H1 (cell line): ENCODE measurements around the gene CYP4F3. TPM values are rescaled to one million over a fixed set of nuclear protein-coding genes. Genes with fewer than 3 reads are reported as not detected.
"Not testable (repeated sequence)": the region's sequence is repeated elsewhere in the genome, so short reads cannot be mapped to it uniquely, and the experiment has no call there.

ENCODE experiments used
- CTCF ChIA-PET: fragments of 300-600 bp; sonication (Branson Sonifier 250); formaldehyde crosslinking; loops from one replicate; lab custom pipeline; 2021; ENCODE audit not compliant: partially characterized antibody; lab: Charles Lee
- POLR2A ChIA-PET: fragments of 300-600 bp; sonication (Branson Sonifier 250); formaldehyde crosslinking; loops from one replicate; lab custom pipeline; 2021; ENCODE audit warnings: inconsistent platforms; ENCODE audit not compliant: partially characterized antibody; lab: Charles Lee
- DNase-seq, 2 experiments: peaks; one replicate each; pipeline versions ENCODE4 v3.0.0 to v3.0.0-alpha.2; 2010 to 2022; ENCODE audit warnings: low spot score in 2 of 2, low read depth in 1 of 2, mixed read lengths in 1 of 2
- FAIRE-seq: peaks from 2 replicates; lab custom pipeline; 2011; peaks lifted over from hg19 to GRCh38; lab: Jason Lieb, UNC
- H2AFZ ChIP-seq: 2 replicates; pipeline ENCODE4 v1.8.1; 2012; ENCODE audit warnings: low read length, inconsistent platforms
- H2AK5ac ChIP-seq: 2 replicates; pipeline ENCODE4 v1.6.1; 2013; ENCODE audit warnings: low read depth, low read length
- H2BK120ac ChIP-seq: replicated peaks from 2 replicates; pipeline ENCODE3; 2013; ENCODE audit warnings: low read depth, low read length, inconsistent platforms
- H2BK12ac ChIP-seq: 2 replicates; pipeline ENCODE4 v1.6.1; 2013; ENCODE audit warnings: low read depth, low read length
- H2BK15ac ChIP-seq: 2 replicates; pipeline ENCODE4 v1.6.1; 2013; ENCODE audit warnings: low read length
- H2BK20ac ChIP-seq: 2 replicates; pipeline ENCODE4 v1.6.1; 2013; ENCODE audit warnings: low read length
- H2BK5ac ChIP-seq: 2 replicates; pipeline ENCODE4 v1.6.1; 2013; ENCODE audit warnings: low read depth, low read length
- H3K14ac ChIP-seq: 2 replicates; pipeline ENCODE4 v1.6.1; 2013; ENCODE audit warnings: inconsistent platforms; ENCODE audit not compliant: insufficient read length
- H3K18ac ChIP-seq: 2 replicates; pipeline ENCODE4 v1.6.1; 2013; ENCODE audit warnings: low read length; ENCODE audit errors: extremely low read depth
- H3K23ac ChIP-seq: 2 replicates; pipeline ENCODE4 v1.6.1; 2013; ENCODE audit warnings: inconsistent platforms; ENCODE audit not compliant: insufficient read length
- H3K23me2 ChIP-seq: 2 replicates; pipeline ENCODE4 v1.6.1; 2013; ENCODE audit warnings: low read depth, low read length
- H3K27ac ChIP-seq: 2 replicates; pipeline ENCODE4 v1.6.1; 2011; ENCODE audit warnings: low read depth, low read length, inconsistent platforms
- H3K27me3 ChIP-seq, 4 experiments: replicated peaks in 1 of 4; 1 replicate in 1 of 4; 2 replicates in 3 of 4; pipeline versions ENCODE4 v1.6.1 to v1.8.1; 2011 to 2013; ENCODE audit warnings: low read length in 3 of 4, mild to moderate bottlenecking in 3 of 4, inconsistent platforms in 2 of 4, mixed read lengths in 2 of 4, moderate library complexity in 1 of 4; ENCODE audit not compliant: control insufficient read depth in 3 of 4, insufficient read depth in 3 of 4; ENCODE audit errors: extremely low read depth in 1 of 4
- H3K36me3 ChIP-seq, 4 experiments: 2 replicates each; pipeline versions ENCODE4 v1.6.1 to v1.8.1; 2011 to 2013; ENCODE audit warnings: mild to moderate bottlenecking in 4 of 4, low read length in 3 of 4, moderate library complexity in 2 of 4, control low read depth in 1 of 4, inconsistent platforms in 1 of 4; ENCODE audit not compliant: insufficient read depth in 4 of 4, control insufficient read depth in 2 of 4
- H3K4ac ChIP-seq: replicated peaks from 2 replicates; pipeline ENCODE3; 2013; ENCODE audit warnings: low read length, low read depth, mixed read lengths, inconsistent platforms; ENCODE audit not compliant: insufficient read length
- H3K4me1 ChIP-seq, 4 experiments: replicated peaks in 1 of 4; 1 replicate in 1 of 4; 2 replicates in 3 of 4; pipeline versions ENCODE4 v1.6.1 to v1.8.1; 2011 to 2013; ENCODE audit warnings: low read length in 3 of 4, inconsistent platforms in 2 of 4, mixed read lengths in 1 of 4; ENCODE audit not compliant: insufficient read depth in 4 of 4, control insufficient read depth in 3 of 4
- H3K4me2 ChIP-seq, 2 experiments: 2 replicates each; pipeline versions ENCODE4 v1.6.1 to v1.8.1; 2011 to 2013; ENCODE audit warnings: low read depth in 2 of 2, low read length in 2 of 2, control low read depth in 1 of 2, inconsistent platforms in 1 of 2, mild to moderate bottlenecking in 1 of 2; ENCODE audit not compliant: insufficient read depth in 1 of 2
- H3K4me3 ChIP-seq, 4 experiments: fragments of 200-600, 300-600 bp in 1 of 4; sonication (generic), shearing (Covaris generic), sonication (Bioruptor Twin) in 1 of 4; 2 replicates each; pipeline versions ENCODE4 v1.5.1 to v1.8.1; 2011 to 2016; ENCODE audit warnings: low read length in 4 of 4, low read depth in 3 of 4, control low read depth in 2 of 4, inconsistent platforms in 2 of 4, mild to moderate bottlenecking in 2 of 4, mixed read lengths in 1 of 4, moderate library complexity in 1 of 4; ENCODE audit not compliant: insufficient read depth in 2 of 4; ENCODE audit errors: extremely low read depth in 1 of 4
- H3K56ac ChIP-seq: replicated peaks from 2 replicates; pipeline ENCODE3; 2013; ENCODE audit warnings: low read depth, mild to moderate bottlenecking, mixed read lengths, low read length, inconsistent platforms; ENCODE audit not compliant: insufficient read length
- H3K79me1 ChIP-seq: 2 replicates; pipeline ENCODE4 v1.6.1; 2013; ENCODE audit warnings: low read depth, low read length, control low read depth
- H3K79me2 ChIP-seq, 2 experiments: 2 replicates each; pipeline versions ENCODE4 v1.6.1 to v1.8.1; 2012 to 2013; ENCODE audit warnings: low read length in 2 of 2, mild to moderate bottlenecking in 2 of 2, inconsistent platforms in 1 of 2; ENCODE audit not compliant: insufficient read depth in 2 of 2, control insufficient read depth in 1 of 2
- H3K9ac ChIP-seq, 4 experiments: replicated peaks in 1 of 4; 1 replicate in 1 of 4; 2 replicates in 3 of 4; pipeline versions ENCODE4 v1.6.1 to v1.8.1; 2011 to 2013; ENCODE audit warnings: low read depth in 3 of 4, low read length in 3 of 4, control low read depth in 2 of 4, mild to moderate bottlenecking in 2 of 4, moderate library complexity in 2 of 4, inconsistent platforms in 1 of 4; ENCODE audit errors: extremely low read depth in 1 of 4
- H3K9me3 ChIP-seq, 2 experiments: 2 replicates each; pipeline versions ENCODE4 v1.6.1 to v1.8.1; 2012 to 2013; ENCODE audit warnings: mild to moderate bottlenecking in 2 of 2, moderate library complexity in 2 of 2, control low read depth in 1 of 2, inconsistent platforms in 1 of 2, low read depth in 1 of 2, low read length in 1 of 2, mixed read lengths in 1 of 2; ENCODE audit not compliant: insufficient read depth in 2 of 2
- H4K20me1 ChIP-seq, 2 experiments: replicated peaks in 1 of 2; 2 replicates each; pipeline versions ENCODE3 to v1.8.1; 2011 to 2013; ENCODE audit warnings: inconsistent platforms in 2 of 2, low read length in 2 of 2, mild to moderate bottlenecking in 1 of 2; ENCODE audit not compliant: insufficient read depth in 2 of 2, control insufficient read depth in 1 of 2
- H4K5ac ChIP-seq: 2 replicates; pipeline ENCODE4 v1.6.1; 2013; ENCODE audit warnings: low read length, low read depth, mixed read lengths, inconsistent platforms; ENCODE audit not compliant: insufficient read length
- H4K8ac ChIP-seq: 2 replicates; pipeline ENCODE4 v1.8.0; 2013; ENCODE audit warnings: mild to moderate bottlenecking, moderate library complexity, low read length, inconsistent platforms; ENCODE audit not compliant: insufficient read depth; ENCODE audit errors: extremely low read depth
- H4K91ac ChIP-seq: replicated peaks from 2 replicates; pipeline ENCODE3; 2013; ENCODE audit warnings: low read length, mixed read lengths, inconsistent platforms; ENCODE audit not compliant: insufficient read length
- WGBS, 2 experiments: shearing (Covaris generic) in 1 of 2; methylation state at CpG; one replicate each; pipeline versions ENCODE4 v1.1.6 to v1.1.7; 2013 to 2015; ENCODE audit warnings: low lambda C conversion rate in 2 of 2, mixed read lengths in 2 of 2, inconsistent platforms in 1 of 2, low coverage in 1 of 2, missing lambda C conversion rate in 1 of 2; ENCODE audit not compliant: insufficient replicate concordance in 2 of 2, insufficient coverage in 1 of 2, insufficient read length in 1 of 2; ENCODE audit errors: extremely low coverage in 1 of 2, missing lambda C conversion rate in 1 of 2; 5-methylcytosine and 5-hydroxymethylcytosine counted together
- polyA plus RNA-seq, 7 experiments: library from polyadenylated mRNA; depleted of rRNA in 3 of 7; stranded (reverse) in 5 of 7; unstranded in 2 of 7; fragments of >200 nt in 5 of 7; fragments of 200-250 nt in 2 of 7; gene quantifications; 1 replicate in 5 of 7; 2 replicates in 1 of 7; 4 replicates in 1 of 7; pipeline versions ENCODE4 v1.2.1 to v1.2.3, GENCODE V29; 2011 to 2013; ENCODE audit warnings: missing spikeins in 2 of 7, mixed read lengths in 2 of 7
- total RNA-seq: library from RNA; stranded (reverse); fragmentation: NEBNext Ultra II Directional; extraction: Animal tissue kit (Norgen Biotek cat#: 25700); gene quantifications from 2 replicates; pipeline ENCODE4 v1.2.1, GENCODE V29; 2021

CYP4F3 gene
- total and polyA plus RNA-seq, 2 of the 8 experiments (the other 6 are each of a cell fraction or from before 2014, with no cell fraction given) = not detected

- H2AFZ ChIP-seq, H3K79me2 ChIP-seq, H2AK5ac ChIP-seq, H4K20me1 ChIP-seq, H4K8ac ChIP-seq, POLR2A ChIA-PET, H3K4me3 ChIP-seq, FAIRE-seq, H2BK12ac ChIP-seq, H3K4ac ChIP-seq, H3K4me1 ChIP-seq, H4K5ac ChIP-seq, H3K79me1 ChIP-seq, H4K91ac ChIP-seq, H3K27ac ChIP-seq, CTCF ChIA-PET, H3K27me3 ChIP-seq, H3K23ac ChIP-seq, H3K14ac ChIP-seq, H3K56ac ChIP-seq, DNase-seq, H2BK120ac ChIP-seq, H3K4me2 ChIP-seq, H2BK5ac ChIP-seq, H2BK15ac ChIP-seq, H3K36me3 ChIP-seq, H2BK20ac ChIP-seq, H3K23me2 ChIP-seq, H3K18ac ChIP-seq, H3K9ac ChIP-seq: not testable (repeated sequence)
- WGBS, 2 experiments = 55% methylated on average over 5 of the region's 5 CpGs; no CpG with 5 or more reads in 1 of the 2 experiments
- H3K9me3 ChIP-seq = peaks cover 43 to 76% of the 10 kb centered on the region in 2 experiments
These were observed 48.2 kb upstream of the CYP4F3 start for GRCh38 chr19:15592506-15592905.

GRCh38 chr19:15593766-15594165 is 46.9 kb upstream of the CYP4F3 start:
- POLR2A ChIA-PET, H4K5ac ChIP-seq, H3K79me2 ChIP-seq, H2AFZ ChIP-seq, H3K36me3 ChIP-seq, H2BK120ac ChIP-seq, H2BK5ac ChIP-seq, H3K4me1 ChIP-seq, H3K4me3 ChIP-seq, H3K27me3 ChIP-seq, H3K14ac ChIP-seq, H4K20me1 ChIP-seq, H3K79me1 ChIP-seq, H2BK15ac ChIP-seq, H3K27ac ChIP-seq, H4K91ac ChIP-seq, H3K18ac ChIP-seq, H3K23me2 ChIP-seq, H3K4ac ChIP-seq, FAIRE-seq, H2BK12ac ChIP-seq, H2BK20ac ChIP-seq, H3K23ac ChIP-seq, H3K9ac ChIP-seq, H3K4me2 ChIP-seq, H4K8ac ChIP-seq, DNase-seq, H2AK5ac ChIP-seq, H3K56ac ChIP-seq: not testable (repeated sequence)
- CTCF ChIA-PET = interaction anchor here (0.8 kb wide), 1 partner anchor 469 kb away, joined by 3 read pairs; no protein-coding TSS in a partner anchor
- H3K9me3 ChIP-seq = peaks cover 43 to 64% of the 10 kb centered on the region in 2 experiments
- WGBS, 2 experiments = 86% methylated on average over 4 of the region's 4 CpGs; no CpG with 5 or more reads in 1 of the 2 experiments
